HG02610 (cell line): ENCODE data around the gene SLC45A2.
"Not testable (repeated sequence)": the region's sequence is repeated elsewhere in the genome, so short reads cannot be mapped to it uniquely, and the experiment has no call there.

Experiments
- ATAC-seq: cut with Tn5 transposase; IDR thresholded peaks from one replicate; pipeline ENCODE4 v1.9.1; 2021; ENCODE audit warnings: mild to moderate bottlenecking, moderate library complexity; ENCODE audit not compliant: unreplicated experiment

SLC45A2 gene

GRCh38 chr5:33931136-33931535 is 53.4 kb downstream of the SLC45A2 start:
- ATAC-seq = no peak

GRCh38 chr5:33929925-33930690 is 54.4 kb downstream of the SLC45A2 start:
- no peak for ATAC-seq

GRCh38 chr5:33928283-33928682 is 56.2 kb downstream of the SLC45A2 start:
- no peak for ATAC-seq

GRCh38 chr5:33927685-33928084 is 56.8 kb downstream of the SLC45A2 start:
- ATAC-seq = no peak

- no peak for ATAC-seq
Observed at GRCh38 chr5:33925278-33925677, 59.2 kb downstream of the SLC45A2 start.

- ATAC-seq = no peak
Observed at GRCh38 chr5:33921002-33921401, 63.5 kb downstream of the SLC45A2 start.

GRCh38 chr5:33914844-33915243 is 69.6 kb downstream of the SLC45A2 start:
- not testable (repeated sequence) for ATAC-seq

GRCh38 chr5:33906248-33906647 is 78.2 kb downstream of the SLC45A2 start:
- ATAC-seq = not testable (repeated sequence)

- no peak for ATAC-seq
Observed at GRCh38 chr5:33905381-33905780, 79.1 kb downstream of the SLC45A2 start.

GRCh38 chr5:33903118-33903517 is 81.4 kb downstream of the SLC45A2 start:
- no peak for ATAC-seq

- no peak for ATAC-seq
Observed at GRCh38 chr5:33901156-33901555, 83.3 kb downstream of the SLC45A2 start.
